Measurements from ENCODE around the gene LAMA4.

The LAMA4 gene

DNA sequence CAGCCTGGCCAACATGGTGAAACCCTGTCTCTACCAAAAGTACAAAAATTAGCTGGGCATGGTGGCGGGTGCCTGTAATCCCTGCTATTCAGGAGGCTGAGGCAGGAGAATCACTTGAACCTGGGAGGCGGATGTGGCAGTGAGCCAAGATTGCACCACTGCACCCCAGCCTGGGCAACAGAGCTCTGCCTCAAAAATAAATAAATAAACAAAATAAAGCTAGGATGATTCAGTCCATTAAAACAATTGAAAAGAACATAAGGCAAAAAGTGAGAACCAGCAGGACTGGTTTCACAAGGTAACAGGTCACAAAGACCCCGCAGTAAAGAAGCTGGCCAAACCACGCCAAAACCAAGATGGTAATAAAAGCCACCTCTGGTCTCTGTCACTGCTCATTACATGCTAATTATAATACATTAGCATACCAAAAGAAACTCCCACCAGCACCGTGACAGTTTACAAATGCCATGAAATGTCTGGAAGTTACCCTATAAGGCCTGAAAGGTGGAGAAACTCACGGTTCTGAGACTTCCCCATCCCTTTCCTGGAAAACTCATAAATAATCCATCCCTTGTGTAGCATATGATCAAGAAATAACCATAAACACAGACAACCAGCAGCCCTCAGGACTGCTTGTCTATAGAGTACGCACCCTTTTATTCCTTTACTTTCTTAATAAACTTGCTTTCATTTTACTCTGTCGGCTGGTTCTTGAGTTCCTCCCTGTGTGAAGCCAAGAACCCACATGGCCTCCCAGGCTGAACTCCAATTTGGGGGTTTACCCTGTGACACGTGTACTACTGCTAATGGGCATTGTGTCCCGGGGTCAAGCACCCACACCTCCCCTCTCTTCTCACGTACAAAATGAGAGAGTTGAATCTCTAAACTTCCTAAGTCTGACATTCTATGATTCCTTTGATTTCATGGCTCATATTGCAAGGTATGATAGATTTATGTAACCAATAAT, 10.2 kb downstream of the LAMA4 start:
- no peak for DNase-seq (ENCODE audit: low read depth in 1 of 2, low spot score in 1 of 2)

DNA sequence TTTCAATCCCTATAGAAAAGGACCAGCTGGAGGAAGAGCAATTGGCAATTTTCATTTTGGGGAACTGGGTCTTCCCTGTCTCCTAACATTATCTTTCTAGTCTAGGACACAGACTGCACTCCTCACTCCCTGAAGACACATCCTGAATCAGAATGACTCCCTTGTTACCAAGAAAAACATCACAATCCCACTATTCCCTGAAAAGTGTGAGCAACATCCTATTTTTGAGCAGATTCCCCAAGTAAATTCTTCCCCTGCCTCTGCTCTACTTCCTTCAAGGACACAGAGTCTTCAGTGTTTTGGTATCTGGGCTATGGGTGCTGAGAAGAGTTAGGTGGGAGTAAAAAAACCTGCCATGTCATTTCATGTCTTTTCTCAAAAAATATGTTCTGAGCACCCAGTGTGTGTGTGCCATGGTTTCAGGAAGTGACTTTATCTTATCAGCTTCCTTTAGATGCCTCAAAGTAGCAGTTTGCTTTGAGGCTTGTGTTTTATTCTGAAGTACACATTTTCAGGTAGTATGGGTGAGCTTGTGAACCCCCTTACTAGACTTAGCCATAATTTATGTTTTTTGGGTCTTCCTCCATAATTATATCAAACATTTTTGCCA, 12.4 kb downstream of the LAMA4 start:
- DNase-seq (ENCODE audit: low read depth in 1 of 2, low spot score in 1 of 2) = no peak

DNA sequence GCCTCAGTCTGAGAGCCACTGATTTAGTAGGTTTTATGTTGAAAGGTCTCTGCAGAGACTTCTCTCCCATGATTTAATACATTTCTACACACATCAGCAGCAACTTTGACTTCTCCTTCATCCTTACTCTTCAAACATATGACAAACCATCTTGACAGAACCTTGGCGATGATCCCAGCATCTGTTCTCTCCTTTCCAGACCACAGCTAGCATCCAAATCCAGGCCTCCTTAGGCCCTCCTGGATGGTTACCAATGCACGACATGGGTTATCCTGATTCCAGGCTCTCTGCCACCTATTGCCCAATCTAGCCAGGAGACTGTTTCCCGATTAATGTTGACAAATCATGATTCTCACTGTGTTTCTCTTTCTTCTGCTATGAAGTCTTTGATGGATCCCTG, 16.8 kb downstream of the LAMA4 start:
- DNase-seq (ENCODE audit: low read depth in 1 of 2, low spot score in 1 of 2) = no peak

DNA sequence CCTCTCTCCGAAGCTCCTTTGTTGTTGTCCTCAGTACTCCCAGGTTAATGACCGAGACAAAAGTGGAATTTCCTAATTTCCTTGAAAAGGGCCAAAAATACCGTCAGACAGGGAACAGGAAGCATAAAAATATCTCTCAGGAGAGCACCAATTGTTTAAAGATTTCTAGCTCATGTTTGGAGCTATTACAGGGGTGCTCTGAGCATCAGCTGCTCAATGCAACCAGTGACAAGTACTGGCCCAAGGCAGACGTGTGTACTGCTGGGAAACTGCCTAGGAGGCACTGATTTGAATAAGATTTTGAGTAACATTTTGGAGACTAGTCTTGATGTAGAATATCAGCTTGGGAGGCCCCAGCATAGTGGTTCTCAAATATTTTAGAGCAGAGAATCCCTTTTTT, 17.3 kb downstream of the LAMA4 start:
- no peak for DNase-seq (ENCODE audit: low read depth in 1 of 2, low spot score in 1 of 2)

DNA sequence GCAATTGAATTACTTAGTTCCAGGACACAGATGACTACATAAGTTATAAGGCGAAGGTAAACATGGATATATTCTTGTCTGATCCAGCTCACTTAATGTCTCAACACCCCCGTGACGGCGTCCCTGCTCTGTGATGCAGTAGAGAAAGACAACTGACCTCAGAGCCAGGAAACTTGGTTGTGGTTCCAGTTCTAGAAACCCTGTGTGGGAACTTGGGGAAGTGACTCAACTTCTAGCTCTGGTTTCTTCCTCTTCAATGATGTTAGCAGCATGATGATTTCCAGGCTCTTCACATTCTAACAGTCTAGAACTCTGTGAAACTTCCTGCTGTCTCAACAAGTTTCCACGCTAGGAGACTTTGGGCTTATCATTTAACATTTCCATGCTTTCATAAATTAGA, 18.4 kb downstream of the LAMA4 start:
- DNase-seq (ENCODE audit: low read depth in 1 of 2, low spot score in 1 of 2) = no peak

DNA sequence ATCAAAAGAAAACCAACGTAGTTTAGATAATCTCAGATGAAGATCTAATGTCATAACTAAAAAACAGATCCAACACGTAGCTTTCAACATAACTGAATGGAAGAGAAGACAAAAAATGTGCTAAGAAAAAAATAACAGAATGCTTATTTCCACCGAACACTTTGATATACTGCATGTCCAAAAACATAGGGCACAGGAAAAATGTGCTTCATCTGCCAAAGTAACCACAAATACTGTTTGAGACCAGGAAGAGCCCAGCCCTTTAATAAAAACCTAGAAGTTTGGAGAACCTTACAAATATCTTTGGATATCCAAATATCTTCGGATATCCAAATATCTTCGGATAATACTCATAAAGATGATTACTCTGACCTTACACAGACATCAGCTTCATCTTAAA, 19.8 kb downstream of the LAMA4 start:
- no peak for DNase-seq (ENCODE audit: low read depth in 1 of 2, low spot score in 1 of 2)

DNA sequence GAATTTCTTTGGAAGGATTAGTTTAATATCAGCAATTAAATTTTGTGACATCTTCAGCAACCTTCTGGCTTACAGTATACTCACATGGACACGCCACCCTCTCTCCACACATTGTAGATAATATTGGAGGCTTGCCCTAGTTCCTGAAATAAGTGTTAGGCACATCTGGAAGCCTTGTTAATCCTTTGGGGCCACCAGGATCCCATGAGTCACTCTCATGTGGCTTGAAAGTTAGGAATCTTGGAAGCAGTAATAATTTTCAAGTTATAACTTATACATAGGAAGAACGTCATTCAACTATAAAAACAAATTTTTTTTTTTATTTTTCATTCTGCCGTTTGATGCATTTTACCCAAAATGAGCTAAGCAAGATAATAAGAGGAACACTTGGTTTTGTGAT, 20.5 kb downstream of the LAMA4 start:
- DNase-seq (ENCODE audit: low read depth in 1 of 2, low spot score in 1 of 2) = no peak

DNA sequence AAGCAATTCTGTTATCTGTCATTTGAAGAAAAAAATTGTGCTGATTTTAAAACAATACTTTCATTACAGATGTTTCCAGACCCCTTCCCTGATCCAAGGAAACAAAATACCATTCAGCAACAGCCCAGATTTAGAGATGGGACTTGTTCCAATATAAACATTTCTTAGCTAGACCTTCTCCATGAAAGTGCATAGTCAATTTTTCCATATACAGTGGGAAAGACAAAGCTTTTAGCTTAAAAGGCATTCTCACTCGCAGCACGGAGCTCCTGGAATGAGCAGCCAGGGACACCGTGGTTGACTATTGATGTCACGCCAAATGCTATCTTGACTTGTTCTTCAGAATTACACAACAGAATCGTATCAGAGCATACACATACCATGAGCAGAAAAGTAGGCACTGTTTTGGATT, 21.5 kb downstream of the LAMA4 start:
- DNase-seq (ENCODE audit: low read depth in 1 of 2, low spot score in 1 of 2) = no peak

DNA sequence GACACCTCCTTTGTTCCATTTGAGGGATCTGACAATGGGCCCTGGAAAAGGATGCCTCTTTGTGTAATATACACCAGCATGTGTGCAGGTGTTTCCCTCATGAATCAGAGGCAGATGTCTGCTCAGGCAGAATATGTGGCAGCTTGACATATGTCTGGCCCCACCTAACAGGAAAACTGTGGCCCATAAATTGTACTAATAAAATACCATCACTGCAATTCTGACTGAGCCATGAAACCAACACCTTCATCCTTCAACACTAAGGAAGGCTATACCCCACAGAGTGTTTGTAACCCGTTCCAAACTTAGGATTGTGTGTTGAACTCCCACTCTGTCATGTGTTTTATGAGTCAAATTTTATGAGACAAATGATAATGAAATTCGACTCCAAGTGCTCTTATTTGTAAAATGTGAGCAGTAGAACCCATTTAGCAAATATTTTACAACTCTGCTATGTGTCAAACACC, 22.7 kb downstream of the LAMA4 start:
- no peak for DNase-seq (ENCODE audit: low read depth in 1 of 2, low spot score in 1 of 2)

DNA sequence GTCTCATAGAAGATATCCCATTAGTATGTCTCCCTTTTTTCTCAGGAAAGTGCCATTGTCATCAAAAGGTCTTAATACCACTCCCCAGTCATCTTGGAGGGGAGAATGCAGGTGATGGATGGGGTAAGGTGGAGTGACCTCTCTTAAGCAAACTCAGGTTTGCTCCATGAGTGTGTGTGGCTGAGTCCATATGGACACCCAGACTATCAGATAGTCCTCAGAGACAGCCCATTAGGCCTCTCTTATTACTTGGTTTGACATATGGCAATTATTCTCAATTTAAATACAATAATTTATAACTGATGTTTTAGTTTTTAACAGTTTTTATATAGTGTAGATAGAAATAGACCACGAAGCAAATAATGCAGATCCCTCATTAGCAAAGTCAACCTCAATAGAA, 23.2 kb downstream of the LAMA4 start:
- no peak for DNase-seq (ENCODE audit: low read depth in 1 of 2, low spot score in 1 of 2)

DNA sequence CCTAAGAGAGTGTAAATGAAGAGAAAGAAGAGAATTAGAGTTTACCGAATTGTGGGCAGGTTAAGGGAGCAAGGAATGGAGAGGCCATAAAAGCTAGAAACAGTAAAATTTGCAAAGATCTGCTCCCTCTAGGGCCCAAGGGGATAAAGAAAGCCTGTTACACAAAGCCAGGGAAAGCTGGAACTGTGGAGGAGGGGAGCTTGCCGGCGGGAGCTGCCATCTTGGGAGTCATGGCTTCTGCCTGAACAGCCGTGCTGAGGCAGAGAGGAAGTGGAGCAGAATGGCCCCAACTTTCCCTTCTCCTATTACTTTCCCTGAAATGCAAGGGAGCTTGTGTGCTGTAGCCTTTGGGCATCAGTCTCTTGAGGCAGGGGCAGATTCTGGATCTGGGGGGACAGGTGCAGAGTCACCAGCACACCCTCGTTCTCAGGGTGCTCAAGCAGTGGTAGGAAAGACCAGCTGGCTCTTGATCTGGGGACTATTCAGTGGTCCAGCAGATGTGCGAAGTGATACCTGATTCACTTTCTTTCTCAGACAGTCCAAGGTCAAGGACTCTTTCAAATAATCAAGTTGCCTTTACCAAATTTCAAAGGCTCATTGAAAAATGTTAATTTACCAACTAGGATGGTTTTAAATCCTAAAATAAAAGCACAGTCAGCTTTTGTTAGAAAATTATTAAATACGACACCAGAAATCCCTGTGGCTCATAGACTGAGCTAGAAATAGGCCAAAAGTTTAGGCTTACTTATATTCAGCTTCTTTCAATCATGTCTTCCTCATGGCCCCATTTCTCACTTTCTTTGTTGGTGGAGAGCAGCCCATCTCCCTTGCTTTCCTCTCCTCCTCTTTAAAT, 25.7 kb downstream of the LAMA4 start:
- no peak for DNase-seq (ENCODE audit: low read depth in 1 of 2, low spot score in 1 of 2)

DNA sequence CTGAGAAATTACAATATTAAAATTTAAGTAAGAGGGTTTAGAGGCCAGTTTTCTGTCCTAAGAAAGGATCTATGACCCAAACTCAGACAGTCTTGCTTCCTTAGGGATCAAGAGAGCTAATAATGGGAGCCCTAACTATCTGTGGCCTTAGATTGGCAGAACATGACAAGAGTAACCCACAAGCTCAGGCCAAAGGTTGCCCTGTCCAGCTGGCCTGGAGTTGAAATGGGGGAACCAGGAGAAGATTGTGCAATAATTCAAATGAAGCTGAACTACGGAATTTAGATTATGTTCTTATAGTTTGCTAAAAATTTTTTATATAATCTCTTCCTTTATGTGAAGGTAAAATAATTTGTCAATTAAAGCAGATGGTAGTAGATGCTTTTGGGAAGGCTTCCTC, 26.4 kb downstream of the LAMA4 start:
- no peak for DNase-seq (ENCODE audit: low read depth in 1 of 2, low spot score in 1 of 2)

DNA sequence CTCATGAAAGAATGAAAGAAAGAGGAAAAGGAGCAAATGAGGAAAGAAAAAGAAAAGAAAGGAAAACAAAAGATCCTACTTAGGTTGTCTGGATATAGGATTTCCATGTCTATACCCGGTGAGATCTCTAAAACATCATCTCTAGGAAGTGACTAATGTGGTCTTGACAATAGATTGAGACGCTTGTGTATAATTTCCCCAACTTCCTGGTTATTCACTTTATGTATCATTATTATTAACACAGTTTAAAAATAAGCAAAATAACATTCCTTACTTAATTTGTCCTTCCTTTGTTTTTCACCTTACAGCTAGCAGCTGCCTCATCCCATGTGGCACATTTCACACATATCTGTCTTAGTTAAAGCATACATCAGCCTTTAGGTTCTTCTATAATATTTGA, 27.0 kb downstream of the LAMA4 start:
- DNase-seq (ENCODE audit: low read depth in 1 of 2, low spot score in 1 of 2) = no peak

DNA sequence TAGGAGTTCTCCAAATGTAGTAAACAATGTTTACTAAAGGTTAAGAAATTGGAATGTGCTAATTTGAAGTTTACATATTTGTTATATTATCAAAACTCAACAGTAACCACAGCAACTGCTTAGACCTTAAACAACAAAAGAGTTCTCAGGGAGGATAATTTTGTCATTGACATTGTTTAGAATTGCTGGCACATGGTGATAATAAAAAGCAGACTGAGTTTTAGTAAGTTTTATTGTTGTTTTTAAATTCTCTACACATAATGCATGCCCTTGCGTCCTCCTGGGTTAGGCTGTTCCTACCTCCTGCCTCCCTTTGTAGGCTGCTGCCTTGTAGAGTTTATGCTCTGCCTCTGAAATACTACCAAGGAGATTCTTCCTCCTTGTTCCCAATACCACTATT, 28.7 kb downstream of the LAMA4 start:
- no peak for DNase-seq (ENCODE audit: low read depth in 1 of 2, low spot score in 1 of 2)

DNA sequence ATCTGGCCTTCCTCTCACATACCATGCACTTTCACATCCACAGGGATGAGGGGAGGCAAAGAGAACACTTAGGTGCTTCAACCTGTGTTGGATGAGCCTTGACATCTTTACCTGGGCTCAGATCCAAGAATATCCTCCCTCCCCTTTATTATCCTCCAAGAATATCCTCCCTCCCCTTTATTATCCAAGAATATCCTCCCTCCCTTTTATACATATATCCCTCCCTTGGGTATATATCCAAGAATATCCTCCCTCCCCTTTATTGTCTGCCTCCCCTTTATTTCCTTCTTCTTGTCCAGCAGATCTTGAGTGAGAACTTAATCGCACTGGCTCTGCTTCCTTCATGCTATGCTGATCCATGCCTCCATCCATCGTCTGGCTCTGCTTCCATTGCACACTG, 30.3 kb downstream of the LAMA4 start:
- no peak for DNase-seq (ENCODE audit: low read depth in 1 of 2, low spot score in 1 of 2)

DNA sequence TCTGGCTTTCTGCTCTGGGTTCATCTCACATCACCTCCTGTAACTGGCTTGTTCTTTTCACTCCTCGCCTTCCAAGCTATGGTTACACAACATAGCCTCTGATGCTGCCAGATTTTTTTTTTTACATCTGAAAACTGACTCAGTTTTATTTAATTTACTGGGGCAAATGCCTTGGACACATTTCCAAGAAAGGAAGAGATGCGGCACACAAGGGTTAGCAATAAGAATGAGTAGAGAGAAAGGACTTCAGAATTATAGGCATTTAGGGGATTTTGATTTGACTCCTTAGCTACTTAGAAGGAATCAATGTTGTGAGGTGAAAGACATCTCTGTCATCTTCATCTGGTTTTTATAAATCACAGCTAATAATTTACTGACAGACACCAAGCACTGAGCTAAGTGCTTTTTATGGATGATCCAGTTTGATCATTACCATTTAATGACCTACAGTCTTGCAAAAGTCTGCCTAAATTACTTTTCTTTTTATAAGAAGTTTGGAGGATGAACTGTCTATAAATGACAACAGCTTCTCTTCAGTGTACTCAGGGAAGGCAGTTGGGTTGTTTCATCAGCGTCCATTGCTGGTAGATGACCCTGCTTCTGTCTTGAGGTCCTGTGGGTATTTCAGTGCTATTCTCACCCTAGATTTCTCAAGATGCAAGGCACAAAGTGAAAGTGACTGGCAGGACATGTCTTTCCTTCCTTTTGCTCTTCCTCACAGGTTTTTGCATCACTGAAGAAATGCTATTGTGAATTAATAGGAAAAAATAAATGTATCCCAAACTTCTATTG, 31.1 kb downstream of the LAMA4 start:
- DNase-seq (ENCODE audit: low read depth in 1 of 2, low spot score in 1 of 2) = no peak

DNA sequence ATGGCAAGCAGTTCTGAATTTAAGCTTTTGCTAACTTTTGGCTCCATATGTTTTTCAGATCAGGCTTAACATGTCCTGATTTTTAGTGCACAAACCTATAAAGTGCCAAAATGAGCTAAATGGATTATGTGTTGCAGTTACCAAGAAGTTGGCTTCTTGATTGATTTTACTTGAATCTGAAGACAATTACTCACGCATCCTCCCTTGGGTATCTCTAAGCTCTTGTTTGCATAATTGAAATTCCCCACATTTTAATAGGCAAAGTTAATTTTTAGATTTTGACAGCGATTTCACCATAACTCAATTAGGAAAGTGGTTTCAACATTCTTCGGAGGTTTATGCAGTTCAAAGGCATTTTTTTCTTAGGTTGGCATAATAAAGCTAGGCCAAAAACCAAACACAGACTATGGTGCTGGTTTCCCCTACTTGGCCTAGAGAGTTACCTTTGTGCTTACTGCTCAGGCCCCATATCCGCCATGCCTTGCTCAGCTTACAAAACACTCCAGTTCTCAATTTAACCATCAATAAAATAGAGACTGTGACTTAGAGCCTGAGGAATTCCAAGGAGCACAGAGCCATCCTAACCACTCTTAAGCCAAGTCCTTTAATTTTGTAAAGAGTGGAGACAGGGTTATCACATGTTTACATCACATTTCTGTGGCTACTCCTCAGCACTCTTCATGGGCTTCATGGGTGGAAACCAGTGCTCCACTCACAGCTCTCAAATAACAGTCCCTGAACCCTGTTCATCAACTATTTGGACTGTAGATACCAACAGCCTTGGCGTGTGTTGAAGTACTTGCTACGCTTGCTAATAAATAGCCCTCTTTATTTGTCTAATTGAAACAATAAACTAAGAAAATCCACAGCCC, 32.1 kb downstream of the LAMA4 start:
- no peak for DNase-seq (ENCODE audit: low read depth in 1 of 2, low spot score in 1 of 2)

DNA sequence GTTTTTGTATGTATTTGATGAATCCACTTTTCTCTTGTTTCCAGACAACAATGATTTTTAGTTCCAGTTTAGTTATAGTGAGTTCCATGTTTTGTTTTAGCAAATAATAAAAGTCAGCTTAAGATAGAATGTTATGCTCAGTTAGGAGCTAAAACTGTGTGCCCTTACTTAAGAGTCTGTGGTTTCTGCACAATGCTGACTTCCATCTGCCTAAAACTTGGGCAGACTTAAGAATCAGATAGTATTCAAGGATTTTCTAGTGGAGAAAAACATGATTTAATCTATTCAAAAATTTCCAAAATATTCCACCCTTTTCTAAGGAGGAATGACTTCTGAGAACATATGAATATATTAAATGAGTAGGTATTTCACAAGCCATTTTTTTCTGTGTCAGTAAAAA, 32.8 kb downstream of the LAMA4 start:
- no peak for DNase-seq (ENCODE audit: low read depth in 1 of 2, low spot score in 1 of 2)

DNA sequence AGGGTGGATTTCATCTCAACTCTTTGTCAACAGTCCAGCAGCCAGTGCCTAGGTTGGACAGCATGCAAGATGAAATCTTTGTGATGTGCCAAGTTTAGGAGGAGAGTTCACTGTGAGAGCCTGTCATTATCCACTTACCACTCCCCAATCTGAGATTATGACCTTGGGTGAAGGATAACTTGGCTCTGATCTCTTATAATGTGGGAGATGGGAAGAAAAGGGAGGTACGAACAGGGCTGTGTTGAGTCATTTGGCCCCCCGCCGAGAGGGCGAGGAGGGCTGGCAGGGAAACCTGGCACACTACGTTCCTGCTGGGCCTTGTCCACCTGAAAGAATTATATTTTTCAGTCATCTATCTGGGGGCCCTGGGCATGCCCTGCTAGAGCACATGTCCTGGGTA, 35.8 kb downstream of the LAMA4 start:
- no peak for DNase-seq (ENCODE audit: low read depth in 1 of 2, low spot score in 1 of 2)
